Panc1 (cell line): ENCODE data around the gene DOCK3. TPM values are rescaled to one million over a fixed set of nuclear protein-coding genes. Genes with fewer than 3 reads are reported as not detected.

Experiments used
- ATAC-seq: fragments of 200-7000 bp; cut with Tn5 transposase; 2 replicates; pipeline ENCODE4 v1.9.1; 2020; ENCODE audit warnings: mild to moderate bottlenecking, moderate library complexity
- BruUV-seq: library from RNA; stranded (reverse); fragments of 400-500 nt; replicated peaks from 2 replicates; lab custom pipeline; 2021; lab: Mats Ljungman, UMichigan
- CTCF ChIA-PET: fragments of 300-600 bp; sonication (Branson Sonifier 250); formaldehyde crosslinking; loops from one replicate; lab custom pipeline; 2022; ENCODE audit warnings: antibody characterized with exemption; lab: Charles Lee
- POLR2A ChIA-PET: fragments of 300-600 bp; sonication (Branson Sonifier 250); formaldehyde crosslinking; loops from one replicate; lab custom pipeline; 2022; ENCODE audit warnings: antibody characterized with exemption; lab: Charles Lee
- DNase-seq: peaks from one replicate; pipeline ENCODE4 v3.0.0-alpha.2; 2010; ENCODE audit warnings: low read depth, low spot score
- H3K27ac ChIP-seq: 2 replicates; pipeline ENCODE4 v1.5.1; 2011; ENCODE audit warnings: mild to moderate bottlenecking, low read length, inconsistent platforms
- H3K27me3 ChIP-seq: fragments of 200-500 bp; sonication (Bioruptor generic); 2 replicates; pipeline ENCODE4 v1.6.0; 2014; ENCODE audit warnings: low read length, inconsistent platforms; ENCODE audit not compliant: control insufficient read depth, insufficient read depth
- H3K36me3 ChIP-seq: fragments of 200-500 bp; sonication (Bioruptor generic); 2 replicates; pipeline ENCODE4 v1.5.1; 2014; ENCODE audit warnings: inconsistent platforms, mild to moderate bottlenecking, low read length, moderate library complexity; ENCODE audit not compliant: control insufficient read depth, insufficient read depth
- H3K4me1 ChIP-seq: 2 replicates; pipeline ENCODE4 v1.5.1; 2011; ENCODE audit warnings: inconsistent platforms, mild to moderate bottlenecking, low read length, moderate library complexity; ENCODE audit not compliant: control insufficient read depth, insufficient read depth
- H3K4me3 ChIP-seq, 2 experiments: 2 replicates each; pipeline ENCODE4 v1.5.1; 2011 to 2012; ENCODE audit warnings: low read depth in 2 of 2, low read length in 2 of 2, mild to moderate bottlenecking in 2 of 2, inconsistent platforms in 1 of 2, moderate library complexity in 1 of 2
- H3K9me3 ChIP-seq: fragments of 200-500 bp; sonication (Bioruptor generic); 2 replicates; pipeline ENCODE4 v1.5.1; 2014; ENCODE audit warnings: low read depth, mild to moderate bottlenecking, inconsistent platforms, low read length, moderate library complexity; ENCODE audit not compliant: control insufficient read depth, insufficient read depth
- POLR2AphosphoS5 ChIP-seq: IDR thresholded peaks from 2 replicates; pipeline ENCODE4 v1.6.1; 2012; ENCODE audit warnings: mild to moderate bottlenecking, low read depth, low read length, moderate library complexity
- SIN3A ChIP-seq: IDR thresholded peaks from 2 replicates; pipeline ENCODE4 v1.6.1; 2012; ENCODE audit warnings: low read depth, mild to moderate bottlenecking, low read length, moderate library complexity, borderline replicate concordance; ENCODE audit not compliant: insufficient read depth
- TCF7L2 ChIP-seq: IDR thresholded peaks from 2 replicates; pipeline ENCODE4 v1.6.1; 2011; ENCODE audit warnings: mild to moderate bottlenecking, low read depth, low read length, inconsistent platforms
- in situ Hi-C: cut with HindIII; loops from 2 replicates; pipeline ENCODE4 v1.10.0; 2016; ENCODE audit warnings: low sequenced_read_pairs, low pct_unique_long_range_greater_than_20kb
- intact Hi-C: fragments of 100-400 bp; cut with micrococcal nuclease; formaldehyde crosslinking; loops from one replicate; pipeline ENCODE4 v1.10.0; 2022; ENCODE audit not compliant: unreplicated experiment
- total RNA-seq: library from RNA; stranded (reverse); gene quantifications from one replicate; pipeline ENCODE4 v1.2.1, GENCODE V29; 2021; ENCODE audit not compliant: unreplicated experiment
- TF ChIP-seq, protein P1 (sequence below): fragments of 450-650 bp; IDR thresholded peaks from 2 replicates; pipeline ENCODE4 v1.5.1; 2017; ENCODE audit warnings: mild to moderate bottlenecking
- TF ChIP-seq, protein P2 (sequence below), 2 experiments: IDR thresholded peaks; 2 replicates each; pipeline ENCODE4 v1.6.1; 2011 to 2012; ENCODE audit warnings: low read depth in 2 of 2, control low read depth in 1 of 2, low read length in 1 of 2, mild to moderate bottlenecking in 1 of 2, moderate library complexity in 1 of 2; ENCODE audit not compliant: insufficient read depth in 1 of 2

The DOCK3 gene
- total RNA-seq, 1 experiment from 2014 or later = 0.21 TPM

DNA sequence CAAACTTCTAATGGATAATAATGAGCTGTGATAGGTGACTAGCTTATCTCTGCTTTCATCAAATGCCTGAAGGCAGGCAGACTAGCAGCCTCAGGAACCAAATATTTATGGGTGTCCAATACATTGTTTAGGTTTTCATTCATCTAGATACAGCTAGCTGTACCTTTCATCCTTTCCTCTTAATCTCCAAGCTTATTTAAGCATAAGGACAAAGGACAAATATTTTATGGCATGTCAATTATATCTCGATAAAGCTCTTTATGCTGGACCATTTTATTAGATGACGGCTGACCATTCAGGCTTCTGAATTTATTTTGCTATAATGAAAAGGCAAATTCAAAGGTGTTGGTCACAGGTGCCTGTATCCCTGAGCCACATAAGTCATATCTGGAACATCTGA is 733.3 kb downstream of the DOCK3 start:
- H3K27me3 ChIP-seq = no peaks in the 10 kb centered on the region
- no TSS peak for BruUV-seq
- H3K9me3 ChIP-seq = no peaks in the 10 kb centered on the region
- H3K36me3 ChIP-seq = peaks cover 12% of the 10 kb centered on the region
- POLR2A ChIA-PET = no interaction called here
- TF ChIP-seq, protein P1, sequence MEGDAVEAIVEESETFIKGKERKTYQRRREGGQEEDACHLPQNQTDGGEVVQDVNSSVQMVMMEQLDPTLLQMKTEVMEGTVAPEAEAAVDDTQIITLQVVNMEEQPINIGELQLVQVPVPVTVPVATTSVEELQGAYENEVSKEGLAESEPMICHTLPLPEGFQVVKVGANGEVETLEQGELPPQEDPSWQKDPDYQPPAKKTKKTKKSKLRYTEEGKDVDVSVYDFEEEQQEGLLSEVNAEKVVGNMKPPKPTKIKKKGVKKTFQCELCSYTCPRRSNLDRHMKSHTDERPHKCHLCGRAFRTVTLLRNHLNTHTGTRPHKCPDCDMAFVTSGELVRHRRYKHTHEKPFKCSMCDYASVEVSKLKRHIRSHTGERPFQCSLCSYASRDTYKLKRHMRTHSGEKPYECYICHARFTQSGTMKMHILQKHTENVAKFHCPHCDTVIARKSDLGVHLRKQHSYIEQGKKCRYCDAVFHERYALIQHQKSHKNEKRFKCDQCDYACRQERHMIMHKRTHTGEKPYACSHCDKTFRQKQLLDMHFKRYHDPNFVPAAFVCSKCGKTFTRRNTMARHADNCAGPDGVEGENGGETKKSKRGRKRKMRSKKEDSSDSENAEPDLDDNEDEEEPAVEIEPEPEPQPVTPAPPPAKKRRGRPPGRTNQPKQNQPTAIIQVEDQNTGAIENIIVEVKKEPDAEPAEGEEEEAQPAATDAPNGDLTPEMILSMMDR = no peak
- TF ChIP-seq TCF7L2 = no peak
- TF ChIP-seq, protein P2, sequence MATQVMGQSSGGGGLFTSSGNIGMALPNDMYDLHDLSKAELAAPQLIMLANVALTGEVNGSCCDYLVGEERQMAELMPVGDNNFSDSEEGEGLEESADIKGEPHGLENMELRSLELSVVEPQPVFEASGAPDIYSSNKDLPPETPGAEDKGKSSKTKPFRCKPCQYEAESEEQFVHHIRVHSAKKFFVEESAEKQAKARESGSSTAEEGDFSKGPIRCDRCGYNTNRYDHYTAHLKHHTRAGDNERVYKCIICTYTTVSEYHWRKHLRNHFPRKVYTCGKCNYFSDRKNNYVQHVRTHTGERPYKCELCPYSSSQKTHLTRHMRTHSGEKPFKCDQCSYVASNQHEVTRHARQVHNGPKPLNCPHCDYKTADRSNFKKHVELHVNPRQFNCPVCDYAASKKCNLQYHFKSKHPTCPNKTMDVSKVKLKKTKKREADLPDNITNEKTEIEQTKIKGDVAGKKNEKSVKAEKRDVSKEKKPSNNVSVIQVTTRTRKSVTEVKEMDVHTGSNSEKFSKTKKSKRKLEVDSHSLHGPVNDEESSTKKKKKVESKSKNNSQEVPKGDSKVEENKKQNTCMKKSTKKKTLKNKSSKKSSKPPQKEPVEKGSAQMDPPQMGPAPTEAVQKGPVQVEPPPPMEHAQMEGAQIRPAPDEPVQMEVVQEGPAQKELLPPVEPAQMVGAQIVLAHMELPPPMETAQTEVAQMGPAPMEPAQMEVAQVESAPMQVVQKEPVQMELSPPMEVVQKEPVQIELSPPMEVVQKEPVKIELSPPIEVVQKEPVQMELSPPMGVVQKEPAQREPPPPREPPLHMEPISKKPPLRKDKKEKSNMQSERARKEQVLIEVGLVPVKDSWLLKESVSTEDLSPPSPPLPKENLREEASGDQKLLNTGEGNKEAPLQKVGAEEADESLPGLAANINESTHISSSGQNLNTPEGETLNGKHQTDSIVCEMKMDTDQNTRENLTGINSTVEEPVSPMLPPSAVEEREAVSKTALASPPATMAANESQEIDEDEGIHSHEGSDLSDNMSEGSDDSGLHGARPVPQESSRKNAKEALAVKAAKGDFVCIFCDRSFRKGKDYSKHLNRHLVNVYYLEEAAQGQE (IDR thresholded peaks at IDR 0.05; ENCODE audit: insufficient read depth in 1 of 2, low read depth in 2 of 2, low read length in 1 of 2) = no peak
- TF ChIP-seq SIN3A = no peak
- H3K4me3 ChIP-seq = no peak overlapping the region
- no peak for ATAC-seq
- CTCF ChIA-PET = no interaction called here
- intact Hi-C loops = no loop called here
- in situ Hi-C loops = no loop called here
- no peak for DNase-seq
- H3K4me1 ChIP-seq = no peaks in the 10 kb centered on the region
- no peak overlapping the region for H3K27ac ChIP-seq

DNA sequence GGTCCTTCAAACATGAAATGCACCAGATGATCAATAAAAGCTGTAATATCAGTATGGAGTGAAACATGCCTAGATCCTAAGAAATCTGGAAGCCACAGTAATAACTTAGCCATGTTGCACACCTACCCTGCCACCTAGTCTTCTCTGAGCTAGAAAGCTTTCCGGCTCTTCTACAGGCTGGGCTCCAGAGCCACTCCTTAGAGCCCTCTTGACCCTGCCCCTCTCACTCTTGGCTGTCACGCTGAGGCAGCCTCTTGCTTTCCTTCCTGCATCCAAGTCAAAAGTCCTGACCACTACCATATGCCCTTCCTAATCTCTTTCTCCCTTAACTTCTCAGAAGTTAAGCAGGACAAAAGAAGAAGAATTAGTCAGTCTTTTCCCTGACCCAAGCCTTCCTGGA is 734.1 kb downstream of the DOCK3 start:
- no peak overlapping the region for H3K4me3 ChIP-seq
- peaks cover 12% of the 10 kb centered on the region for H3K36me3 ChIP-seq
- TF ChIP-seq POLR2AphosphoS5 (no peak), TCF7L2 (no peak), SIN3A (no peak)
- TF ChIP-seq, protein P2 (IDR thresholded peaks at IDR 0.05; ENCODE audit: insufficient read depth in 1 of 2, low read depth in 2 of 2, low read length in 1 of 2) = no peak
- TF ChIP-seq, protein P1 = no peak
- ChIA-PET POLR2A (no interaction called here), CTCF (no interaction called here)
- no peaks in the 10 kb centered on the region for H3K27me3 ChIP-seq
- no peak for ATAC-seq
- H3K4me1 ChIP-seq = no peaks in the 10 kb centered on the region
- DNase-seq = no peak
- intact Hi-C loops (no loop called here), in situ Hi-C loops (no loop called here)
- no peaks in the 10 kb centered on the region for H3K9me3 ChIP-seq
- no TSS peak for BruUV-seq
- no peak overlapping the region for H3K27ac ChIP-seq
